ENCODE measurements around the gene PPFIA4. TPM values are rescaled to one million over a fixed set of nuclear protein-coding genes. Genes with fewer than 3 reads are reported as not detected.

The PPFIA4 gene
- total RNA-seq, 2 experiments from 2014 or later: 0.93 to 0.98 TPM

- H3K27me3 ChIP-seq (ENCODE audit: control insufficient read depth in 1 of 2, insufficient read depth in 2 of 2, low read length in 2 of 2): peaks cover 4 to 6% of the 10 kb centered on the region in 2 experiments
- no peak overlapping the region for H3K27ac Mint-ChIP-seq
- intact Hi-C loops (cut with DNase I, micrococcal nuclease): loop anchor here (1.0 to 5.0 kb wide), 5 partner anchors 131 to 297 kb away; no protein-coding TSS in a partner anchor
- no peak overlapping the region for H3K27ac ChIP-seq (ENCODE audit: low read depth in 1 of 2, low read length in 2 of 2)
- DNase-seq (peak in 1 of 14 experiments; percentile 11), ATAC-seq (ENCODE audit: poor library complexity) (no peak)
- H3K4me3 ChIP-seq (ENCODE audit: low read length): no peak overlapping the region
- no peaks in the 10 kb centered on the region for H3K36me3 ChIP-seq (ENCODE audit: insufficient read depth, low read length)
- TF ChIP-seq CTCF (IDR thresholded peaks at IDR 0.05): no peak
- H3K9me3 Mint-ChIP-seq: no peaks in the 10 kb centered on the region
- no peaks in the 10 kb centered on the region for H3K9me3 ChIP-seq (ENCODE audit: control insufficient read depth in 1 of 2, insufficient read depth in 1 of 2, low read length in 2 of 2)
- H3K36me3 Mint-ChIP-seq (ENCODE audit: low read depth): no peaks in the 10 kb centered on the region
- H3K4me1 Mint-ChIP-seq (ENCODE audit: low read depth): no peaks in the 10 kb centered on the region
- POLR2A ChIA-PET: interaction anchor here (1.3 to 2.4 kb wide), 2 partner anchors 13 to 227 kb away, joined by 8 to 10 read pairs; partner anchors contain the start of gene PPFIA4
- no peaks in the 10 kb centered on the region for H3K4me1 ChIP-seq (ENCODE audit: insufficient read depth, low read length)
- H3K27me3 Mint-ChIP-seq: peaks cover 7% of the 10 kb centered on the region
- H3K4me3 Mint-ChIP-seq: no peak overlapping the region
- CTCF ChIA-PET: interaction anchor here (0.7 to 2.2 kb wide), 8 partner anchors 10 to 233 kb away, joined by 3 to 25 read pairs (median 4); partner anchors contain the start of genes PPFIA4 and TMEM183A
Observed at GRCh38 chr1:203039609-203040512, 13.6 kb downstream of the PPFIA4 start.

- Mint-ChIP-seq H3K36me3 (ENCODE audit: low read depth) (no peaks in the 10 kb centered on the region), H3K4me1 (ENCODE audit: low read depth) (no peaks in the 10 kb centered on the region), H3K27ac (no peak overlapping the region), H3K4me3 (no peak overlapping the region), H3K27me3 (peaks cover 10% of the 10 kb centered on the region), H3K9me3 (no peaks in the 10 kb centered on the region)
- POLR2A ChIA-PET: interaction anchor here (2.4 kb wide), 1 partner anchor 14 kb away, joined by 10 read pairs; the partner anchor contains the start of gene PPFIA4
- ATAC-seq (ENCODE audit: poor library complexity): no peak
- no peak for DNase-seq
- H3K27ac ChIP-seq (ENCODE audit: low read depth in 1 of 2, low read length in 2 of 2): no peak overlapping the region
- CTCF ChIA-PET: interaction anchor here (0.6 to 2.2 kb wide), 4 partner anchors 11 to 175 kb away, joined by 3 to 25 read pairs (median 6); partner anchors contain the start of gene PPFIA4
- H3K9me3 ChIP-seq (ENCODE audit: control insufficient read depth in 1 of 2, insufficient read depth in 1 of 2, low read length in 2 of 2): no peaks in the 10 kb centered on the region
- no peak overlapping the region for H3K4me3 ChIP-seq (ENCODE audit: low read length)
- no peaks in the 10 kb centered on the region for H3K36me3 ChIP-seq (ENCODE audit: insufficient read depth, low read length)
- TF ChIP-seq CTCF (IDR thresholded peaks at IDR 0.05): no peak
- peaks cover 4 to 6% of the 10 kb centered on the region in 2 experiments for H3K27me3 ChIP-seq (ENCODE audit: control insufficient read depth in 1 of 2, insufficient read depth in 2 of 2, low read length in 2 of 2)
- intact Hi-C loops (cut with DNase I, micrococcal nuclease): loop anchor here in 1 of 2 experiments (2.0 kb wide), 1 partner anchor 232 kb away; no protein-coding TSS in a partner anchor
- H3K4me1 ChIP-seq (ENCODE audit: insufficient read depth, low read length): no peaks in the 10 kb centered on the region
Observed at GRCh38 chr1:203040513-203041275, 14.4 kb downstream of the PPFIA4 start.

- H3K4me1 ChIP-seq (ENCODE audit: insufficient read depth, low read length): no peaks in the 10 kb centered on the region
- H3K27me3 ChIP-seq (ENCODE audit: control insufficient read depth in 1 of 2, insufficient read depth in 2 of 2, low read length in 2 of 2): peaks cover 4 to 6% of the 10 kb centered on the region in 2 experiments
- Mint-ChIP-seq H3K9me3 (no peaks in the 10 kb centered on the region), H3K4me3 (no peak overlapping the region), H3K36me3 (ENCODE audit: low read depth) (no peaks in the 10 kb centered on the region), H3K27me3 (peaks cover 10% of the 10 kb centered on the region), H3K27ac (no peak overlapping the region), H3K4me1 (ENCODE audit: low read depth) (no peaks in the 10 kb centered on the region)
- H3K4me3 ChIP-seq (ENCODE audit: low read length): no peak overlapping the region
- ChIA-PET POLR2A (interaction anchor here (0.6 to 2.4 kb wide), 2 partner anchors 15 to 105 kb away, joined by 4 to 10 read pairs; partner anchors contain the start of gene PPFIA4), CTCF (no interaction called here)
- ATAC-seq (ENCODE audit: poor library complexity) (no peak), DNase-seq (no peak)
- TF ChIP-seq CTCF (IDR thresholded peaks at IDR 0.05): no peak
- H3K27ac ChIP-seq (ENCODE audit: low read depth in 1 of 2, low read length in 2 of 2): no peak overlapping the region
- intact Hi-C loops (cut with DNase I, micrococcal nuclease): loop anchor here in 1 of 2 experiments (2.0 kb wide), 1 partner anchor 231 kb away; no protein-coding TSS in a partner anchor
- no peaks in the 10 kb centered on the region for H3K9me3 ChIP-seq (ENCODE audit: control insufficient read depth in 1 of 2, insufficient read depth in 1 of 2, low read length in 2 of 2)
- no peaks in the 10 kb centered on the region for H3K36me3 ChIP-seq (ENCODE audit: insufficient read depth, low read length)
Observed at GRCh38 chr1:203041351-203041932, 15.2 kb downstream of the PPFIA4 start.
